LNCaP clone FGC (cell line): Measurements from ENCODE around the gene BLVRB.
A peak's percentile ranks its signal among the peaks of the same experiment; 100 is the strongest.
"Not testable (repeated sequence)": the region's sequence is repeated elsewhere in the genome, so short reads cannot be mapped to it uniquely, and the experiment has no call there.

Experiments used
- DNase-seq: peaks from one replicate; pipeline ENCODE4 v3.0.0-alpha.2; 2011; ENCODE audit warnings: low read depth
- H3K4me3 ChIP-seq: 2 replicates; pipeline ENCODE4 v1.5.1; 2011; ENCODE audit warnings: mild to moderate bottlenecking, low read depth, low read length, control low read depth
- CTCF ChIP-seq: IDR thresholded peaks from 2 replicates; pipeline ENCODE4 v1.5.1; 2012; ENCODE audit warnings: mild to moderate bottlenecking; ENCODE audit not compliant: control insufficient read depth, insufficient read depth; ENCODE audit errors: extremely low read depth

Gene BLVRB

GRCh38 chr19:40433391-40434216 lies 31.9 kb downstream of the BLVRB start:
- DNase-seq: peak; percentile 49

GRCh38 chr19:40432760-40433159 lies 32.8 kb downstream of the BLVRB start:
- not testable (repeated sequence) for H3K4me3 ChIP-seq

More at GRCh38 chr19:40433391-40434216, 31.9 kb downstream of the BLVRB start:
- TF ChIP-seq CTCF: no peak
- peak overlapping the region; percentile 43 for H3K4me3 ChIP-seq

GRCh38 chr19:40431698-40432097 lies 33.8 kb downstream of the BLVRB start:
- no peak for DNase-seq
- no peak overlapping the region for H3K4me3 ChIP-seq
- TF ChIP-seq CTCF: no peak

More at GRCh38 chr19:40432760-40433159, 32.8 kb downstream of the BLVRB start:
- DNase-seq: not testable (repeated sequence)

- not testable (repeated sequence) for H3K4me3 ChIP-seq, DNase-seq
These were observed 35.3 kb downstream of the BLVRB start for GRCh38 chr19:40430242-40430641.

GRCh38 chr19:40428197-40428596 lies 37.3 kb downstream of the BLVRB start:
- not testable (repeated sequence) for DNase-seq, H3K4me3 ChIP-seq

GRCh38 chr19:40425450-40426287 lies 39.9 kb downstream of the BLVRB start, which contains the start of gene SERTAD1:
Gene SERTAD1 (minus strand): TSS chr19:40425992. CDS start chr19:40423546, 2,446 bp downstream.
- peak; percentile 54 for TF ChIP-seq CTCF

GRCh38 chr19:40424637-40425449 lies 40.7 kb downstream of the BLVRB start:
- TF ChIP-seq CTCF: no peak
- peak overlapping the region; percentile 84 for H3K4me3 ChIP-seq
- DNase-seq: no peak

More at GRCh38 chr19:40425450-40426287, 39.9 kb downstream of the BLVRB start, which contains the start of gene SERTAD1:
- peak within 1 kb of the TSS; percentile 84 for H3K4me3 ChIP-seq
- peak; percentile 96 for DNase-seq

- DNase-seq: no peak
- TF ChIP-seq CTCF: no peak
- no peak overlapping the region for H3K4me3 ChIP-seq
These were observed 41.6 kb downstream of the BLVRB start for GRCh38 chr19:40423938-40424337.
